Fibroblast of pulmonary artery (primary cell): Measurements from ENCODE around the gene SEZ6L2.
"Not testable (repeated sequence)": the region's sequence is repeated elsewhere in the genome, so short reads cannot be mapped to it uniquely, and the experiment has no call there.

ENCODE experiments used
- DNase-seq: peaks from one replicate; pipeline ENCODE4 v3.0.0-alpha.2; 2010; ENCODE audit warnings: low read depth
- H3K4me3 ChIP-seq: replicated peaks from 2 replicates; pipeline ENCODE4 v1.5.1; 2011; ENCODE audit warnings: low read depth, mild to moderate bottlenecking, control low read depth, low read length, moderate library complexity
- CTCF ChIP-seq: IDR thresholded peaks from 2 replicates; pipeline ENCODE4 v1.5.1; 2011; ENCODE audit warnings: mild to moderate bottlenecking, control low read depth, low read length, inconsistent platforms; ENCODE audit errors: missing control alignments

The SEZ6L2 gene

GRCh38 chr16:29871822-29872546 lies 27.4 kb downstream of the SEZ6L2 start:
- no peak for DNase-seq
- H3K4me3 ChIP-seq: no peak overlapping the region
- no peak for TF ChIP-seq CTCF

- not testable (repeated sequence) for DNase-seq
Measured at GRCh38 chr16:29869067-29869466, 30.3 kb downstream of the SEZ6L2 start.

GRCh38 chr16:29868396-29869009 lies 30.8 kb downstream of the SEZ6L2 start:
- no peak for TF ChIP-seq CTCF
- no peak for DNase-seq
- no peak overlapping the region for H3K4me3 ChIP-seq

More at GRCh38 chr16:29869067-29869466, 30.3 kb downstream of the SEZ6L2 start:
- H3K4me3 ChIP-seq: not testable (repeated sequence)

GRCh38 chr16:29864205-29864604 lies 35.1 kb downstream of the SEZ6L2 start:
- TF ChIP-seq CTCF: no peak
- no peak overlapping the region for H3K4me3 ChIP-seq
- DNase-seq: no peak

- peak overlapping the region; percentile 85 for H3K4me3 ChIP-seq
- no peak for TF ChIP-seq CTCF
- DNase-seq: no peak
Measured at GRCh38 chr16:29863669-29863984, 35.7 kb downstream of the SEZ6L2 start.

GRCh38 chr16:29862884-29863668 lies 36.3 kb downstream of the SEZ6L2 start, which contains the start of gene CDIPT:
Gene CDIPT (minus strand): TSS chr16:29863226. CDS start chr16:29862857, 369 bp downstream.
- peak; percentile 42 for TF ChIP-seq CTCF
- H3K4me3 ChIP-seq: peak within 1 kb of the TSS; percentile 85
- peak; percentile 99 for DNase-seq

GRCh38 chr16:29862383-29862883 lies 36.9 kb downstream of the SEZ6L2 start:
- TF ChIP-seq CTCF: peak; percentile 18
- peak; percentile 17 for DNase-seq
- H3K4me3 ChIP-seq: peak overlapping the region; percentile 85
